Glomerular endothelial cell (primary cell): ENCODE measurements around the gene MYL10. TPM values are rescaled to one million over a fixed set of nuclear protein-coding genes. Genes with fewer than 3 reads are reported as not detected.

Experiments used
- DNase-seq: peaks from one replicate; pipeline ENCODE4 v3.0.0-alpha.2; 2011; ENCODE audit warnings: low read depth, low spot score; ENCODE audit errors: extremely low read depth
- total RNA-seq: library from RNA; depleted of rRNA; stranded (reverse); fragments of >200 nt; gene quantifications from 2 replicates; pipeline ENCODE4 v1.2.3, GENCODE V29; 2015

Gene MYL10
- not detected in 2 replicates for total RNA-seq

- DNase-seq: no peak
Measured at GRCh38 chr7:101629171-101629570, at the start of gene MYL10. TSS of gene MYL10 (minus strand) at chr7:101629296. CDS start at chr7:101629118, 178 bp downstream.

- DNase-seq: no peak
Measured at GRCh38 chr7:101678658-101679057, 49.6 kb upstream of the MYL10 start.

GRCh38 chr7:101677797-101678479 is 48.8 kb upstream of the MYL10 start:
- DNase-seq: no peak

- DNase-seq: no peak
Measured at GRCh38 chr7:101677391-101677790, 48.3 kb upstream of the MYL10 start.

GRCh38 chr7:101676956-101677355 is 47.9 kb upstream of the MYL10 start:
- no peak for DNase-seq

GRCh38 chr7:101676062-101676598 is 47.0 kb upstream of the MYL10 start:
- DNase-seq: no peak

- DNase-seq: no peak
Measured at GRCh38 chr7:101674439-101674838, 45.3 kb upstream of the MYL10 start.

- no peak for DNase-seq
Measured at GRCh38 chr7:101673951-101674350, 44.9 kb upstream of the MYL10 start.

GRCh38 chr7:101673315-101673714 is 44.2 kb upstream of the MYL10 start:
- no peak for DNase-seq

- no peak for DNase-seq
Measured at GRCh38 chr7:101671371-101672356, 42.6 kb upstream of the MYL10 start.

GRCh38 chr7:101669307-101669706 is 40.2 kb upstream of the MYL10 start:
- no peak for DNase-seq

GRCh38 chr7:101668726-101669125 is 39.6 kb upstream of the MYL10 start:
- DNase-seq: no peak

GRCh38 chr7:101667920-101668319 is 38.8 kb upstream of the MYL10 start:
- no peak for DNase-seq

- DNase-seq: no peak
Measured at GRCh38 chr7:101667399-101667798, 38.3 kb upstream of the MYL10 start.

GRCh38 chr7:101666741-101667140 is 37.6 kb upstream of the MYL10 start:
- no peak for DNase-seq

- no peak for DNase-seq
Measured at GRCh38 chr7:101666293-101666692, 37.2 kb upstream of the MYL10 start.

GRCh38 chr7:101664893-101665471 is 35.9 kb upstream of the MYL10 start:
- DNase-seq: no peak

- no peak for DNase-seq
Measured at GRCh38 chr7:101664436-101664835, 35.3 kb upstream of the MYL10 start.

GRCh38 chr7:101663747-101664146 is 34.7 kb upstream of the MYL10 start:
- no peak for DNase-seq

- DNase-seq: no peak
Measured at GRCh38 chr7:101662447-101662998, 33.4 kb upstream of the MYL10 start.

GRCh38 chr7:101659706-101660105 is 30.6 kb upstream of the MYL10 start:
- no peak for DNase-seq
